Activated naive CD4-positive, alpha-beta T cell treated with anti-CD3 and anti-CD28 coated beads, Interleukin-2, amount 50 U/mL, for 24 hours (primary cell): ENCODE data around the gene MOGAT3.

Experiments used
- H3K27ac Mint-ChIP-seq: one replicate; pipeline ENCODE4 v1.8.0; 2021; ENCODE audit warnings: mild to moderate bottlenecking, mixed read lengths
- H3K27me3 Mint-ChIP-seq: one replicate; pipeline ENCODE4 v1.8.0; 2021; ENCODE audit warnings: mixed read lengths
- H3K36me3 Mint-ChIP-seq: one replicate; pipeline ENCODE4 v1.8.0; 2021; ENCODE audit warnings: mixed read lengths
- H3K4me1 Mint-ChIP-seq: one replicate; pipeline ENCODE4 v1.8.0; 2021; ENCODE audit warnings: mixed read lengths
- H3K4me3 Mint-ChIP-seq: one replicate; pipeline ENCODE4 v1.8.0; 2021; ENCODE audit warnings: mild to moderate bottlenecking, mixed read lengths
- H3K9me3 Mint-ChIP-seq: one replicate; pipeline ENCODE4 v1.8.0; 2021; ENCODE audit warnings: mixed read lengths

MOGAT3 gene

DNA sequence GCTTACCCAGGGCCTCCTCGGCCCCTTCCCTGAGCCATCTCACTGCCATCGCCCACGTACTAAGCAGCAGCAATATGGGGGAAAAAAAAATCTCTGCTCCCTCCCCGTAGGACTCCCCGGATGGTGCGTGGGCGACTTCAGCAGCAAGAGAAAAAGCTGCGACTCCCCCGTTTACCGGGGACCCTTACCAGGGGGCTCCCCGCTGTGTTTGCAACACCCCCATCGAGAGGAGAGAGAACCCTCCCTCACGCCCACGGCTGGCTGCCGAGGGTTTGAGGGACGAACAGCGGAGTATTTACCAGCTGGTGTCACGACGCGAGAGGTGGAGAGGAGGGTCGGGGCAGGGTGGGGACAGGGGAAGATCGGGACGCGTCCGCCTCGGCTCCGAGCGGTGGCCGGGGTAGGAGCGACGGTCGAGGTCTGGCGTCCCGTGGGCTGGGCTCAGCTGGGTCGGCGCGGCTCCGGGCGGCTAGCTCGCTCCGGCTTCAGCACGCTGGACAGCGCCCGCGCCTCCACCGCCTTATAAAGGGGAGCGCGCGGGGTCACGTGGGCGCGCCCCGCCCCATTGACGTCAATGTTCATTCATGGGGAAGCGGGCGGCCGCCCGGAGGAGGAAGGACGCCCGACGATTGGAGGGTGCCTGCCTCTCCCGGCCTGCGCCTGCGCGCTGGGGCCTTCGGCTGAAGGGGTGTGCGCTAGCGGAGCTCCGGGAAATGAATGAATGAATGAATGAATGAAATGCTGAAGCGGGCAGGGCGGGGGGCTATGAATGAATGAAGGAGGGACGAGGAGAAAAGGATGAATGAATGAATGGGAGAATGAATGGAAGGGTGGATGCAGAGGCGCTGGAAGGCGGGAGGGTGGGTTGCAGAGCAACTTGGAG is 35.5 kb downstream of the MOGAT3 start, which contains the start of gene VGF:
Gene VGF (minus strand): TSS at position 495 of the 883 bp plus-strand sequence. CDS start 726 bp downstream, outside the sequence.
- no peaks in the 10 kb centered on the region for H3K36me3 Mint-ChIP-seq
- no peaks in the 10 kb centered on the region for H3K9me3 Mint-ChIP-seq
- H3K27ac Mint-ChIP-seq = peak within 1 kb of the TSS; percentile 76
- H3K27me3 Mint-ChIP-seq = peaks cover 33% of the 10 kb centered on the region
- H3K4me1 Mint-ChIP-seq = peaks cover 51% of the 10 kb centered on the region
- H3K4me3 Mint-ChIP-seq = peak within 1 kb of the TSS; percentile 78

DNA sequence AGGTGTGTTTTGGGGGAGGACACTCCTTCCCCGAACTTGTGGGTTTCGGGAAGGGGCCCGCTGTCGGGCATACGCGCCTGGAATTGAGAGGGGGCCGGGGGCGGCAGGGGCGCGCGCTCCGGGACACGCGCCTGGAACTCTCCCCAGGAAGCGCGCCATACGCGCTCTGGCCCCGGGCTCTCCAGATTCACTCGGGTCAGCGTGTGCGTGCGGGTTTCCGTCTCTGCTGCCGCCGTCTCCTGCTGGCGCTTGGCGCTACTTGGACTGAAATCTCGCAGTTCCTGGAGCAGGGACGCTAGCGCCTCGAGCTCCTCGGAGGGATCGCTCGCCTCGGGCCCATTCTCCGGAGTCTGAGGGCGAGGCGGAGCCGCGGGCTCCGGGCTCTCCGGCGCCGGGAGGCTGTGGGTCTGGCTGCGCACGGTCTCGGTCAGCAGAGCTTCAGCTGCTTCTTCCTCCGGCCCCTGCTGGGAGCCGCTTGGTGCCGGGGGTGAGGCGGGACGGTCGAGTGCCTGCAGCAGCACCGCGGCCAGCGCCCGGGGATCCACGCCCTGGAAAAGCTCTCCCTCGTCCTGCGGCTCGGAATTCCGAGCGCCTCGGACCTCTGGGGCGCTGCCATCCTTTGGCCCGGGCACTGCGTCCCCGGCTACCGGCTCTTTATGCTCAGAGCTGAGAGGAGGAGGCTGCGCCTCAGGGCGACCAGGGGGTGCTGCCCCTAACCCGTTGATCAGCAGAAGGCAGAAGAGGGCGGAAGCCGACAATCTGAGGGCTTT is 36.6 kb downstream of the MOGAT3 start:
- Mint-ChIP-seq H3K36me3 (no peaks in the 10 kb centered on the region), H3K4me1 (peaks cover 42% of the 10 kb centered on the region), H3K4me3 (peak overlapping the region; percentile 44), H3K9me3 (no peaks in the 10 kb centered on the region), H3K27me3 (peaks cover 28% of the 10 kb centered on the region), H3K27ac (no peak overlapping the region)

DNA sequence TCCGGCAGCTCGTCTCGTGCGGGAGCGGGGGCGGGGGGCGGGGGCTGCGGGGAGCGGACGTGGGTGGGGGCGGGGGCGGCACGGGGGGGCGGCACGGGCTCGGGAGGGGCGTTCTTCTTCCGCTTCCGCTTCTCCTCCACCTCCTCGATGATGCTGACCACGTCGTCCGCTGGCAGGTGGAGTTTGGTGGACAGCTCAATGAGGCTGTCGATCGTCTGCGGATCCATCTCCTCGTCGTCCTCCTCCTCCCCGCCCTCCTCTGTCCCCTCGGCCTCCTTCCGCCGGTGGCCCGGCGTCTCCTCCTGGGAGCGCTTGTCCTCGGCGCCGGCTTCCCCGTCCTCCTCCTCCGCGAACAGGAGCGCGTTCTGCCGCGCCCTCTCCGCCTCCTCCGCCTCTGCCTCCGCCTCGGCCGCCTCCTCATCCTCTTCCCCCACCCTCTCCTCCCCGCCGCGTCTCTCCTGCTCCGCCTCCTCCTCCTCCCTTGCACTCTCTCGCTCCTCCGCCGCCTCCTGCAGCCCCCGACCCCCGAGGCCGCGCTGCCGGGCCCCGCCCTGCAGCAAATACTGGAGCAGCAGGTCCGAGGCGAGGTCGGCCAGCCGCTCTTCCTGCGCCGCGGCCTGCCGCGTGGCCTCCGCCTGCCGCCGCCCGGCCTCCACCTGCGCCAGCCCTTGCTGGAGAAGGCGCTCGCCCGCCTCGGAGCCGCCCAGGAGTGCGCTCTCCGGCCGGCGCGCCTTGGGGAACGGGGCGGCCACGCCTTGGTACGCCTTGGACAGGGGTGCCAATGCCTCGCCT is 37.4 kb downstream of the MOGAT3 start:
- peaks cover 36% of the 10 kb centered on the region for H3K4me1 Mint-ChIP-seq
- no peak overlapping the region for H3K27ac Mint-ChIP-seq
- peaks cover 26% of the 10 kb centered on the region for H3K27me3 Mint-ChIP-seq
- no peaks in the 10 kb centered on the region for H3K36me3 Mint-ChIP-seq
- no peaks in the 10 kb centered on the region for H3K9me3 Mint-ChIP-seq
- H3K4me3 Mint-ChIP-seq = peak overlapping the region; percentile 76

DNA sequence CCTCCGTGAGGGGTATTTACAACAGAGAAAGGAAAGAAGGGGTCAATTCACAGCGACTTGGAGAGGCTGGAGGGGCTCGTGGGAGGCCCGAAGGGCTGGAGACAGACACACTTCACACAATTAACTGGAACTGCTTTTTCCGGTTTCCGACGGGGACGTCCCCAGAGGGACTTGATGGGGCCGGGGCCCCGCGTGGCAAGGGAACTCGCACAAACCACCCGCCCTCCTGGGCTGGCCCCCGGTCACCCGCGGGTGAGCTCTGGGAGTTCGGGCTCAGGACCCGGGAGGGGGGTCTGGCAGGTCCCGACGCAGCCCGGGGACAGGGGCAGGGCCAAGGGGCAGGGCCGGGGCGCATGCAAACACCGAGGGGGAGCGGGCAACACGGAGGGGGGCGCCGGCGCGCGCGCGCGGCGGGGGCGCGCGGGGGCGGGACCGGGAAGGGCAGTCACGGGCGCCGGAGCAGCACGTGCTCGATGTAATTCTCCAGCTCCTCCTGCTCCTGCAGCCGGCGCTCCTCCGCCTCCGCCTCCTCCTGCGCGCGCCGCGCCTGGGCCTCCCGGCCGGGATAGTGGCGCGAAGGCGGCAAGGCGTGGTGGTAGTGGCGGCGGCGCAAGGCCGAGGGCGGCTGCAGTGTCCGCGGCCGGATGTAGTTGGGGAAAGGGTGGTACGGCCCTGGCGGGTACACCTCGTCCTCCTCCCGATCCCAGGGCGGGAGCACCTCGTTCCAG is 38.1 kb downstream of the MOGAT3 start:
- Mint-ChIP-seq H3K36me3 (peaks cover 3% of the 10 kb centered on the region), H3K27me3 (peaks cover 21% of the 10 kb centered on the region), H3K4me3 (peak overlapping the region; percentile 74), H3K9me3 (no peaks in the 10 kb centered on the region), H3K4me1 (peaks cover 32% of the 10 kb centered on the region), H3K27ac (no peak overlapping the region)

DNA sequence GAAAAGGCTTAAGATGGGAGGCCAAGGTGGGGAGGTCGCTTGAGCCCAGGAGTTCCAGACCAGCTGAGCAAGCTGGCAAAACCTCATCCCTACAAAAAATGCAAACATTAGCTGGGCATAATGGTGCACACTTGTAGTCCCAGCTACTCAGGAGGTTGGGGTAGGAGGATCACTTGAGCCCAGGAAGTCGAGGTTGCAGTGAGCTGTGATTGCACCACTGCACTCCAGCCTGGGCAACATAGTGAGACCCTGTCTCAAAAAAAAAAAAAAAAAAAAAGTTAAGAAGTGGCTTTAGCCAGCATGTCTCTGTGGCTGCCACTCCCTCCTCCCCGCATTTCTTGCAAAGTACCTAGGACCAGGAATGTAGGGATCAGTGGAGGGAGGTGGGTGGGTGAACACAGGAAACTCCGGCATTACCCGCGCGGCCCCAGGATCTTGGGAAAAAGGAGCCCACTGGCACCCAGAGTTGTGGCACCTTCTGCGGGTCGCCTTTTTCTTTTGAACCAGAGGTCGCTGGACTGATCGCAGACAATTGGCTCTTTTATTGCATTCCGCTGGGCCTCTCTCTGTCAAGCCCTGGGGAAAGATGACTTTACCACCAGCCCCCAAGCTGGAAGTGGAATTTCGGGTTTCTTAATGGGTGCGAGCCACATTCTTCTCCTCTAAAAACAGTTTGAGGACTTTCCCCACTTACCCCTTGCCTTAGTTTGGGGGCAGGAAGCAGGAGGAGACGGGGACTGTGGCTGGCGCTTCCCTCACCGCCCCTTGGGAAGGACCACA is 39.0 kb downstream of the MOGAT3 start:
- no peak overlapping the region for H3K27ac Mint-ChIP-seq
- H3K27me3 Mint-ChIP-seq = peaks cover 13% of the 10 kb centered on the region
- H3K4me3 Mint-ChIP-seq = peak overlapping the region; percentile 74
- no peaks in the 10 kb centered on the region for H3K9me3 Mint-ChIP-seq
- H3K4me1 Mint-ChIP-seq = peaks cover 24% of the 10 kb centered on the region
- peaks cover 3% of the 10 kb centered on the region for H3K36me3 Mint-ChIP-seq

GRCh38 chr7:101160910-101161309 is 39.9 kb downstream of the MOGAT3 start:
- H3K4me3 Mint-ChIP-seq = peak overlapping the region; percentile 47
- H3K27ac Mint-ChIP-seq = no peak overlapping the region
- peaks cover 10% of the 10 kb centered on the region for H3K27me3 Mint-ChIP-seq
- H3K36me3 Mint-ChIP-seq = peaks cover 3% of the 10 kb centered on the region
- peaks cover 17% of the 10 kb centered on the region for H3K4me1 Mint-ChIP-seq
- H3K9me3 Mint-ChIP-seq = no peaks in the 10 kb centered on the region

- peaks cover 3% of the 10 kb centered on the region for H3K36me3 Mint-ChIP-seq
- H3K27ac Mint-ChIP-seq = no peak overlapping the region
- no peak overlapping the region for H3K4me3 Mint-ChIP-seq
- peaks cover 3% of the 10 kb centered on the region for H3K27me3 Mint-ChIP-seq
- H3K9me3 Mint-ChIP-seq = no peaks in the 10 kb centered on the region
- peaks cover 16% of the 10 kb centered on the region for H3K4me1 Mint-ChIP-seq
Observed at GRCh38 chr7:101159696-101160674, 40.9 kb downstream of the MOGAT3 start.

GRCh38 chr7:101156866-101157589 is 43.8 kb downstream of the MOGAT3 start:
- Mint-ChIP-seq H3K4me3 (no peak overlapping the region), H3K27me3 (peaks cover 1% of the 10 kb centered on the region), H3K36me3 (peaks cover 3% of the 10 kb centered on the region), H3K27ac (peak overlapping the region; percentile 51), H3K9me3 (no peaks in the 10 kb centered on the region), H3K4me1 (peaks cover 13% of the 10 kb centered on the region)

- Mint-ChIP-seq H3K4me1 (peaks cover 13% of the 10 kb centered on the region), H3K27ac (no peak overlapping the region), H3K9me3 (no peaks in the 10 kb centered on the region), H3K27me3 (no peaks in the 10 kb centered on the region), H3K36me3 (peaks cover 3% of the 10 kb centered on the region), H3K4me3 (no peak overlapping the region)
Observed at GRCh38 chr7:101156277-101156676, 44.6 kb downstream of the MOGAT3 start.

- no peak overlapping the region for H3K27ac Mint-ChIP-seq
- H3K4me3 Mint-ChIP-seq = peak overlapping the region; percentile 85
- H3K4me1 Mint-ChIP-seq = peaks cover 13% of the 10 kb centered on the region
- H3K36me3 Mint-ChIP-seq = peaks cover 3% of the 10 kb centered on the region
- no peaks in the 10 kb centered on the region for H3K9me3 Mint-ChIP-seq
- H3K27me3 Mint-ChIP-seq = no peaks in the 10 kb centered on the region
Observed at GRCh38 chr7:101155303-101155702, 45.5 kb downstream of the MOGAT3 start.

DNA sequence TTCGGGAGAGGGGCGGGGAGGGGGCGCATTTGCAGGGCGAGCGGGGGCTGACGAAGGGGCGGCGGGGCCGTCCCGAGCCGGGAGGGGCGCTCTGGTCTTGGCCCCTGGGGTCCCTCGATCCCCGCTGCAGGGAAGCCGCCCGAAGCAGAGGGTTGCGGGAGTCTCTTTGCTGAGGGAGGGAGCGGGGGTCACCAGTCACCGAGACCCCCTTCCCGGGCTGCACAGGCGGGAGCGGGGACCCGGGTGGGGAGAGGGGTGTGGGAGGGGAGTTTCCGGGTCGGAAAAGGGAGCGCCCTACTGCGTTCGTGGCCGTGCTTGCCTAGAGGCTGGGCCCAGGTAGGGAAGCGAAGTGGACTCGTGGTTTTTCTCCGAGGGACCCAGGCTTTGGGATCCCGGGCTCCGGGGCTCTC is 46.1 kb downstream of the MOGAT3 start:
- Mint-ChIP-seq H3K27ac (no peak overlapping the region), H3K27me3 (peaks cover under 1% of the 10 kb centered on the region), H3K9me3 (no peaks in the 10 kb centered on the region), H3K36me3 (peaks cover 3% of the 10 kb centered on the region), H3K4me1 (peaks cover 13% of the 10 kb centered on the region), H3K4me3 (peak overlapping the region; percentile 85)

GRCh38 chr7:101153969-101154692 is 46.7 kb downstream of the MOGAT3 start, which contains the start of gene AP1S1:
AP1S1 (plus strand) TSS chr7:101154476; CDS start chr7:101154515, 39 bp downstream.
- Mint-ChIP-seq H3K27me3 (peaks cover 4% of the 10 kb centered on the region), H3K9me3 (no peaks in the 10 kb centered on the region), H3K4me3 (peak within 1 kb of the TSS; percentile 85), H3K4me1 (peaks cover 13% of the 10 kb centered on the region), H3K36me3 (peaks cover 3% of the 10 kb centered on the region), H3K27ac (peak within 1 kb of the TSS; percentile 85)
